ENCODE results near the gene CFAP161.
"Not testable (repeated sequence)": the region's sequence is repeated elsewhere in the genome, so short reads cannot be mapped to it uniquely, and the experiment has no call there.

The CFAP161 gene

DNA sequence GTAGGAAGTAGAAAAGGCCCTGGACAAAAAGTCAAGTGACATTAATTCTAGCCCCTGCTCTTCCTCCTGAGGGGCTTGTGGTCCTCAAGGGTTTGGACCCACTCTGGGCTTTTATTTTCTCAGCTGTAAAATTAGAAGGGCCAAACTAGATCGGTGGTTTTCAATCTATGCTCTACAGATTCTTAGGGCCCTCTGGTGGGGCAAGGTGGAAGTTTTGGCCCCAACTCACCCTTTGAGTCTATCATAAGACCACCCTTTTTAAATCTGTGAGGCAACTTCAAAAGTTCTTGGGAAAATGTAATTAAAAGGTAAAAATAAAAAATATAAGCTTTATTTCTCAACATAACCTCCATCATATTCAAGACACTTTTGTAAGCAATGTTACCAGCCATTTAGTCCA, 25.6 kb upstream of the CFAP161 start:
- no peak for DNase-seq

DNA sequence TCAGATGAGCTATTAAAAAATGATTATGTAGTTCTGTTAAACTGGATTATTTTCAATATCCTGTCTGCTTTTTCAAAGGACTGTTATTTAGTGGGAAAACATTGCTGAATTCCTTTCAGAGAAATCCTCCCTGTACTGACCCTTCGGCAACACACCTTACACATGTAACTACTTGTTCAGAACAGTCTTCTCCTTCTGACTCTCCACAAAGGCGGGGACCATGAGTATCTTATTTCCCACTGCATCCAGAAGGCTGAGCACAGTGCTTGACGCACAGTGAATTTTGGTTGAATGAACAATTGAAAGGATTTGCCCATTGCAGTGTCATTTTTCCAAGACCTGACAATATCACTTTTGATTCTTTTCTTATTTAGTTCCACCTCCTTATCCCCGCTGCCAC, 23.1 kb upstream of the CFAP161 start:
- DNase-seq = no peak

DNA sequence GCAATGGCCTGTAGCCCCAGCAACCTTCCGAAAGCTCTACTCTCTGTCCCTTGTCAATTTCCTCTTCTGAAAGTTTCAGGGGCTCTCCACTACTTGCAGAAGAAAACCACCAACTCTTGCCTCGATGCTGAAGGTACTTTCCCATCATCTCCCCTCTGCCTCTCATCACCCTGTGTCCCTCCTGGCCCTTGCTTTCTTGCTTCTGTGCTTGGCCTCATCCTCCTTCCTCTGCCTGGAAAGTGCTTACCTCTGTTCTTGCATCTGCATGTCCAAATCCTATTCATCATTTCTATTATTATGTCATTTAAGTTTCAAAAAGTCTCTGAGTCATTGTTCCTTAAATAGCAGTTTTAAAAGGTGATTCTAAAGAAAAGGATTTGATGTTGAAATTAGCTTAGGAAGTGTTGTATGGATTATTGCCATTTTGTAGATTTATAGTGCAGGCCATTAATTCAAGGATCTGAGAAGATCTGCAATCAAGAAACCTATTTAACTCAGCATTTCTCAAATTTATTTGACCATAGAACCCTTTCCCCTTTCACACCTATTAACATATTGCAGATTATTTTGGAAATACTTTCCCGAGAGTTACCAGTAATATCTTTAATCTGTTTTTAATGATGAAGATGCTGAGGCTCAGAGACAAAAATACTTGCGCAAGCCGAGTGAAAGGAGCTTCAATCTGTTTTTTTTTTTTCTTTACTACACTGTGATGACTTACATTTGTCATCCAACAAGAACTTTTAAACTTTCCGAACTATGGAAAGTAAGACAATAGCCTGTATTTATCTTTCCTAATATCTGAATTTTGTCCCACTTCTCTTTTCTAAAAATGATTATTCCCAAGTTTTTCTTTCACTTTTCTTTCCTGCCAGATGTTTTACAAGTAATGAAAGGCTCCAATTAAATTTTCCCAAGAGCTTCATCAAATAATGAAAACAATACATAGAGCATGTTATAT, 22.3 kb upstream of the CFAP161 start:
- no peak for DNase-seq

DNA sequence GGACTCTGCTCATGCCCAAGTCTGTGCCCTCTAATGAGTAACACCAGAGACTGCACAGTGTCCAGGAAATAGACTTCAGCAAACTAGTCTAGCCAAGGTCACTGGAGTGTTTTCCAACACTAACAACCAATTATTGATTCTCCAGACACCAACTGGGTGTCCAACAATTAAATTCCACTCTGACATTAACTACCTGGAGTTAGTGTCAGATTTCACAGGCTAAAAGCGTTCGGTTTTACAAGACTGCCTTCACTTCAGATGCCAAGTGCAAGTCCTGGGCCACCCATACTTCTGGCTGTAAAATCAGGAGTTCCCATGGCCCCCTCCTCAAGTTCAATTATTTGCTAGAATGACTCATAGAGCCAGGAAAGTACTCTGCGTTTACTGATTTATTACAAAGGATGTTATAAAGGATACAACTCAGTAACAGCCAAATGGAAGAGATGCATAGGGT, 20.8 kb upstream of the CFAP161 start:
- DNase-seq = no peak

DNA sequence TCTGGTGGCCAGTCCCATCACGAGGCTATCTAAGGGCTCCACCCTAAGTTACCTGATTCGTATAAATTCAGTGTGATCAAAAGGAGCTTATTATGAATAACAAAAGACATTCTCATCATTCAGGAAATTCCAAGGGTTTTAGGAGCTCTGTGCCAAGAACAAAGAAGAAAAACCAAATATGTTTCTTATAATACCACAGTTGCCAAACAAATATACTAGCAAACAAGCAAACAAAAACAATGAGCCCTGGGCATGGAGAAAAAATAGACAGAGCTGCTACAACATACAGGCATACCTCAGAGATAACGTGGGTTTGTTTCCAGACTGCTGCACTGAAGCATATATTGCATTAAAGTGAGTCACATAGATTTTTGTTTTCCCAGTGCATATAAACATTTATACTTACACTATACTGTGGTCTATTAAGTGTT, 20.2 kb upstream of the CFAP161 start:
- DNase-seq = no peak

DNA sequence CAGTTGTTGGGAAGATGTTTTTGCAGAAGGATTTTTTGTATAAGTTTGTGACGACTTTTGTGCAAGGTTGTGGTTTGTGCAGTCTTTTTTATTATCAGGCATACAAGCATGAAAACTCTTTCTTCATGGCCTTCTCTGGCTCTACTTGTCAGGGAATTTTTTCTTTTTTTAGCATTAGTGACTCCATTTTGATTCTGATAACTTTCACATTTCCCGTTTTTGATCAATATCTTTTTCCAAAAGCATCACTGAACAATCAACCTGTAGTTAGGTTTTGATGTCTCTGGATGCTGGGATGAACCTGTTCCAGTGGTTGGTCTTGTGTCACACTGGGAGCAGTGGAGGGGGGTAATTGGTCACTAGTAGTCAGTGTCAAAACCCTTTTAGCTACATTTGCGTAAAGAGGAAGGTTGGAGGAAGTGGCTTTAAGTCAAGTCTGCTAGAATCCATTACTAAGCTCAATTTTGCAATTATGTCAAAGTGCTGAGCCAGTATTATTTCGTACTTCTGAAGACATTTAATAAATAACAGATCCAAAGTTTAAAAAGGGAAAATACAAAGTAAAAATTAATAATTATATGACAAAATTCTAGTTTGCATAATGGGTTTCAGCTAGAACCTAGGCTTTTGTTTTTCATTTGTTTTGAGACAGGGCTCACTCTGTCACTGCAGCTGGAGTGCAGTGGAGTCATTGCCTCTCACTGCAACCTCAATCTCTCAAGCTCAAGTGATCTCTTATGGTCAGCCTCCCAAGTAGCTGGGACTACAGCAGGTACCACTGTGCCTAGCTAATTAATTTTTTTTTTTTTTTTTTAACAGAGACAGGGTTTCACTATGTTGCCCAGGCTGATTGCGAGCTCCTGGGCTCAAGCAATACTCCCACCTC, 18.8 kb upstream of the CFAP161 start:
- no peak for DNase-seq

DNA sequence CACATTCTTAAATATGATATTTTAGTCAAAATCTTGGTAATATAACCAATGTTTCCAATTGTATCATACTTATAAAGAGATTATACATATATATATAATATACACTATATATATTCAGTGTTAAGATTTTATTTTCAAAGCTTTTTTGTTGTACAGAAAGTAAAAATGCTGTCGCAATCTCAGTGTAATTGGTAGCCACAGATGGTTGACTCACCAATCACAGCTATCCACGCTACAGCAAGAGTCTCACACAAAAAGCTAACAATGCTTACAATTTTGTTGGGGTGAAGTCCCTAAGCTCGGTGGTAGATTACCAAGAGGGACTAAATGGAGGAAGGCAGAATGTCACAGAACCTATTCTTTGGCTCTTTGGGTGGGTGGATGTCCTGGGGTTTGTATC, 16.9 kb upstream of the CFAP161 start:
- no peak for DNase-seq

DNA sequence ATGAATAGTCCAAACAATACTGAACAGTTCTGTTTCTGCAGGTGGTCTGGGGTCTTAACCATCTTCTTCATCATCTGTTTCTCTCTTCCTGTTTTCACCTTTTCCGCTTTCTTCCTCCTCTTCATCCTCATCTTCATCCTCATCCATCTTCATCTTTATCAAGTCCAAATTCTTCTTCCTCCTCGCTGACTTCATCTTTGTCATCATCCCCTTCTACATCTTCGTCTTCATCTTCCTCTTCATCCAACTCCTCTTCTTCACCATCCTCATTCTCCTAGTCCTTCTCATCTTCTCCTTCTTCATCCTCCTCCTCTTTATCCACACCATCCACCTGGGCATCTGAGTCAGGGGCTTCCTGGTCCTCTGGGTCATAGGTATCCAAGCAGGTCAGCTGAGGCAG, 16.5 kb upstream of the CFAP161 start:
- no peak for DNase-seq

DNA sequence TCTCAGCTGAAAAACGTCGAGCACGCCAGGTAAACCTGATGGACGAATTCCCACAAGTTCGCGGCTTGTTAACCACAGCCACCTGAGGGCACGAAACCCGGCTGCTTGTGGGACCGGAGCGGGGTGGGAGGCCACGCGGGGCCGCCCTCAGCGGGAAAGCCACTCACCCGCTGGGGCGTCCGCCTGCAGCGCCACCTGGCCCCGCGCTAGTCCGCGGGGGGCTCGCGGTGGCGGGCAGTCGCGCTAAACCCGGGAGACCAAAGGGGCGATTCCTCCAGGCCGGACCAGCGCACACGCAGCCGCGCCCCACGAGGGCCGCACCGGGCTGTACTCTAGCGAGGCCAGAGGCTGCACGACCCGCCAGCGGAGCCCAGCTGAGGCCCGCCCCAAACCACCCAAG, 15.7 kb upstream of the CFAP161 start:
- DNase-seq = no peak

DNA sequence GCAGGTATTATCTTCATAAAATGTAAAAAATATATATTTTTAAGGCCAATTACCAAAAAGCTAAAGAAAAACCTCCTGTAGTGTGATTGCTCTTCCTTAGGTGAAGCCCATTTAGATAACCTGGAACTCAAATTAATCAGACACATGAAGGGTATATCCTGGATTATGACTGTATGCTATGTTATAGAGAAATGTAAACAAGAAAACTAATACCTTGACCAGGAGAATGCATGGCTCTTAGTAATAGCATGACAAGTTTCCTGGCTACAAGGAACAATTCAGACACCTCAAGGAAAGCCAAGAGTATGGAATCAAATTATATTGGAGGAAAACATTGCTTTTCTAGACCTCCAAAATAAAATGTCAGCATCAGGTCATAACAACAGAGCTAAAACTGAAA, 14.0 kb upstream of the CFAP161 start:
- no peak for DNase-seq

DNA sequence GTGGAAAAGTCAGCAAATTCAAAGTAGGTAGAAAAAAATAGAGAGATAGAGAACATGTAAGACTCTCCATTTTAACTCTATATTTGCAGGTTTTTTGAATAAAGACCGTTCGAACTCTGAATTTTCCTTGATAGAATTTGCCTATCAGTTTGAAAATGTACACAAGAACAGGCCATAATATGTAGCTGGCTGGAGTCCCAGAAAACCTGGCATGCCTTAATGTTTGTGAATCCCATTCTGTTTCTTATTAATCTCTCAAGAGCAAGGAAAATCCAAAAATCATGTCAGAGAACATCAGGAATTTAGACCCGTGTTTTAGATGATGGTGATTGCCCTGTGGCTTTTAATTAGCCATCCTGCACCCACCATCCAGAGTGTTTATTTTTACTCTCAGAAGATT, 7.2 kb upstream of the CFAP161 start:
- no peak for DNase-seq

DNA sequence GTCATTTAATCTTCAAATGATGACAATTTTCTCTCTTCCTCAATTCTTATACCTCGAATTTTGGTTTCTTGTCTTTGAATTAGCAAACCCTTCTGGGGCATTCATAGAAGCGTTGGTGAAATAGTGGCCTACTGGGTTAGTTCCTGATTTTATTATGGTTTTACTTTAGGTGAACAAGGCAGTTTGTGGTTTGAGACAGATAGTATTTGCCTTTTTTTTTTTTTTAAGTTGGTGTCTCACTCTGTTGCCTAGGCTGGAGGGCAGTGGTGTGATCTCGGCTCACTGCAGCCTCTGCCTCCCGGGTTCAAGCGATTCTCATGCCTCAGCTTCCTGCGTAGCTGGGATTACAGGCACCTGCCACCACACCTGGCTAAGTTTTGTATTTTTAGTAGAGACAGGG, 7.4 kb downstream of the CFAP161 start:
- DNase-seq = not testable (repeated sequence)

DNA sequence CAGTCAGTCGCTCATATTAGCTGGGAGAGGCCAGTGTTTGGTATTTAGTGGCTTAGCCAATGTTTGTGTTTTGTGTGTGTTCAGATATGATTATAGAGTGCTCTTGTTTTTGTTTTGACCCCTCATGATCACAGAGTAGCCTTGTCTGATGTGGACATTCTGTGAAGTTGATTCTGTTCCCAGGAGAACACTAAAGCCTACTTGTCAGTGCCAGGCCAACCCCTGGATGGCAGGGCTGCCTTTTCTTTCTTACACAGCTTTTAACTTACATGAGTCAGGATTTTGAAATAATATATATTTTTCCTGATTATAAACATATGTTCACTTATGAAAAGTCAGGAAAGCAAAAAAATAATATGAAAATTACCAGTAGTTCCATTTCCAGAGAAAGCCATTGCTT, 11.9 kb downstream of the CFAP161 start:
- DNase-seq = no peak

DNA sequence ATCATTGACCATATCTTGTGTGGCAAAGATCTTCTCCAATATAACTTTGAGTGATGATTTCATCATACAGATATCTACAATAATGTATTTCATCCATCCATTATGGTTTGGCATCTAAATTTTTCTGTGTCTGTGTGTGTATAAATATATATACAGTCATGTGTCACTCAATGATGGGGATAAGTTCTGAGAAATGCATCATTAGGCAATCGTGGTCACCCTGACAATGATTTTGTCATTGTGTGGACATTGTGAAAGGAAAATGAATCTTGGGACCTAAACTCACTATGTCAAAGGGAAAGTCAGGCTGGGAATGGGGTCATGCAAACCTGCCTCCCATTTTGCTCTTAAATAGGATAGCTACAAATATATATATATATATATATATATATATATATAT, 12.4 kb downstream of the CFAP161 start:
- DNase-seq = no peak

DNA sequence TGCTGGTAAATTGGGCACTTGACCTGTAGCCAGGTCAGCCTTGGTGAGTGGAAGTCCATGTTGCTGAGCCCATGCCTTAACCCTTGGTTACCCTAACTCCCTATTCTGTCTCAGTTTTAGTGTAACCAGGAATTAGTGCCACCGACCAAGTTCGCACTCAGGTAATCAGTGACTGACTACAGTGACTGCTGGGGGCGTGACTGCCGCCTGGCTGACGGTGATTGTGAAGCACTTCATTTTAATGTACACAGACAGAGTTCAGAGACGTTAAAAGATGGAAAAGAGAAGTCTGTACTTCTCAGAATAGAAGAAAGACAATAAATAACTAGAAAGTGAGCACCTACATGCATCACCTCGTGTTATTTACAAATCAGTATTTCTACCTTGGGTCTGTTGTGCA, 17.3 kb downstream of the CFAP161 start:
- no peak for DNase-seq

DNA sequence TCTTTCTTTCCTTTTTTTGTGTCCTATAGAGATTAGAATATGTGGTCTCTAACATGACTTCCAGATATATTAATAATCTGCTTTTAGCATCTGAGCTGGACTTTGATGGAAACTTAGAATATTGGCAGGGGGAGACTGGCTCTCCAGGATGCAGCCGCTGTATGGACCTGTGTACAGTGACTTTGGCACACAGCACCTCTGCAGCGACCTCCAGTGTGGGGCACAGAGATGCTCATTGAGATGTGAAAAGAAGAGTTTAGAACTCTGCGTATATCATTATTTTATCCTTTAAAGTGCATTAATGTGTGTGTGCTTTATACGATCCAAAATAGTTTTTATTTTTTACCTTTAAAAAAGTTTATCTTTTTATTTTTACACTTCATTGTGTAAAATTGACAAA, 18.3 kb downstream of the CFAP161 start:
- no peak for DNase-seq

DNA sequence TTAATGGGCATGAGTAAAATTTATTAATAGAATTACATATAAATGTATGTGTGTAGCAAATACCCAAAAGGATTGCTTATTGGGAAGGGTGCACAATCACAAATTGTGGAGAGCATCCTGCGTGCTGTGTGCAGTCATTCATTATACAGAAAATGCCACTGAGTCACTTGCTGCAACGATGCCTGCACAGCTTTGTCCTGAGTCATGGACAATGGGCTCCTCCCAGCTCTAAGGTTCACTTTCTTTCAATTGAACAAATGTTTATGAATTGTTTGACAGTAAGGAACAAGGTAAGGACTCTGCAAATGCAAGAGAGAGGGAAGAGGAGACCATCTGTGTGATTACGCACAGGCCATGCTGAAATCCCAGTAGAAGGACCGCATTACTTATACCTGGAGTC, 18.7 kb downstream of the CFAP161 start:
- DNase-seq = no peak

DNA sequence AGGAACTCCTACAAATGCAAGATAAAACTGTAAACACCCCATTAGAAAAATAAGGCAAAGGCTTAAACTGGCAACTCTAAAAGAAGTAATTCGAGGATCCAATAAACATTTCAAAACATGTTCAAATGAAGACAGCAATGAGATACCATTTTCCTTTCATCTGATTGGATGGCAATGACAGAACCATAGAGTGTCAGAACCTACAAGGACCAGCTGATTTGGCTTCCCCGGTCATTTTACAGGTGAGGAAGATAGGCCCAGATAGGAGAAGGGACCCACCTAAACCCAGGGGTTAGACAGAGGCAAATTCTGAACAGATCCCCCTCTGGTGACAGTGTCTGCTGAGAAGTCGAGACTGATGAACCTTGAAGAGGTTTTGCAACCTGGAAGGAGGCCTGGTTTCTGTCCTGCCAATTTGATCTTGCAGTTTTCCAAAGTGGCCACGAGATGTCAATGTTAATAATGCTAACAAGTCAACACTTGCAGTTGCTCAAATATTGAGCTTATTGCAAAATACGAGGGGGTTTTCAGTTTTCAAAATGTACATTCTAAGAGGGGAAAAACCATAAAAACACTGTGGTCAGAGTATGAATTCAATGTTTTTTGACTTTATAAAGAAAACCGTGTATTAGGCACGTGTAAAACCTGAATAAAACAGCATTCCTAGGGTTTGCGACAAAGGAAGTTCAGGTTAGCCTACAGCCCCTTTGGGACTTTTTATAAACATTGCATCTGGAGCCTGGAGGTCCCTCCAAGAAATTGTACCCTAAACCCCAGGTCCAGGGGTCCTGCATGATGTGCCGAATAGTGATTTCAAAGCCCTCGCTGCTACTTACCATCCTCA, 21.5 kb downstream of the CFAP161 start:
- no peak for DNase-seq

DNA sequence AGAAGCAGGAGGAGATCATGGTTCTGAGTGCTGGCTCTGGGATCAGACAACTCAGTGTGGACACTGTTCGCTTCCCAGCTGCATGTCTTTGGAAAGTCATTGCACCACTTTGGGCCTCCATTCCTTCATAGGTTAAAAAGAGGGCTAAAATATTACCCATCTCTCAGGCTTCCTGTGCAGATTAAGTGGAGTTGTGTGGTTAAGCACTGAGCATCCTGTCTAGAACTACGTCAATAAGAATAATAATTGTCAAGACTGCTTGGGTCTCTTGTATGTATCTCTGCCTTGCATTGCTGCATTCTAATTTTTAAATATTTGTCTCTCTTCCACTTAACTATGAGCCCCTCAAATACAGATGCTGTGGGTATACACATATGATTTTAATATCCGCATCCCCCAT, 22.3 kb downstream of the CFAP161 start:
- no peak for DNase-seq

DNA sequence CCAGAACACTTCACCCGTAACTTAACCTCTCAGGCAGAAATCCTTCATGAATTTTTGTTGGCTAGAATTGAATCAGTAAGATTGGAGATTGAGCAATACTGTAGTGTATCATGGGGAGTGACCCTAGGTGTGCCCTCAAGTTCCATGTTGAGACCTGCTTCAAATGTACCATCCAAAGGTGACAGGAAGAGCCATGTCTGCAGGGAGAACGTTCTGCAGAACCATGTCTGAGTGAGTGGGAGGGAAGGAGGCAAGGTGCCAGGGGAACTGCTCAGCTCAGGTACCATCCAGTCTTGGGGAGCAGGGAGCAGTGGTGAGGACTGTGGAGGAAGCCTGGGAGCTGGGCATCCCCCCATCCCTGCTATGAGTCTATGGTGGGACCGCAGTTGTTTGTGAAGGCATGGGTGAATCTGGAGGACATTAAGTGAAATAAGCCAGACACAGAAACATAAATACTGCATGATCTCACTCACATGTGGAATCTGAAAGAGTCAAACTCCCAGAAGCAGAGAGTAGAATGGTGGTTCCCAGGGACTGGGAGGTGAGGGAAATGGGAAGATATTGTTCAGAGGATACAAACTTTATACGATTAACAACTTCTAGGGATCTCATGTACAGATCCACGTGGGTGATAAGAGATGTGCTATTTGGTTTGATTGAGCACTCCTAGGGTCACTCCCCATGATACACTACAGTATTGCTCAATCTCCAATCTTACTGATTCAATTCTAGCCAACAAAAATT, 23.3 kb downstream of the CFAP161 start:
- no peak for DNase-seq

DNA sequence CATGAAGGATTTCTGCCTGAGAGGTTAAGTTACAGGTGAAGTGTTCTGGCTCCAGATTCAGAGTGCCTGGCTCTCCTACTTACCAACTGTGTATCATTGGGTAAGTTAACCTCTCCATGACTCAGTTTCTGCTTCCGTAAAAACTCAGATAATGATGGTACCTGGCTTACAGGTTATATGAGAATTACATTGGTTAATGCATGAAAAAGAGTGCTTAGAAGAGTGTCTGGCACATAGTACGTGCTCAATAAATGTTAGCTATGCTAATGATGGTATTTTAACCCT, 23.8 kb downstream of the CFAP161 start:
- DNase-seq = no peak

DNA sequence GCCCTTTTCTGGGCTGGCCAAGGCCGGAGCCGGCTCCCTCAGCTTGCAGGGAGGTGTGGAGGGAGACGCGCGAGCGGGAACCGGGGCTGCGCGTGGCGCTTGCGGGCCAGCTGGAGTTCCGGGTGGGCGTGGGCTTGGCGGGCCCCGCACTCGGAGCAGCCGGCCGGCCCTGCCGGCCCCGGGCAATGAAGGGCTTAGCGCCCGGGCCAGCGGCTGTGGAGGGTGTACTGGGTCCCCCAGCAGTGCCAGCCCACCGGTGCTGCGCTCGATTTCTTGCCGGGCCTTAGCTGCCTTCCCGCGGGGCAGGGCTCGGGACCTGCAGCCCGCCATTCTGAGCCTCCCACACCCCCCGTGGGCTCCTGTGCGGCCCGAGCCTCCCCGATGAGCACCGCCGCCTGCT, 24.5 kb downstream of the CFAP161 start:
- DNase-seq = not testable (repeated sequence)
